CD4-positive, alpha-beta memory T cell (primary cell): ENCODE measurements around the gene KPTN. TPM values are rescaled to one million over a fixed set of nuclear protein-coding genes. Genes with fewer than 3 reads are reported as not detected.
A peak's percentile ranks its signal among the peaks of the same experiment; 100 is the strongest.

Experiments
- CTCF ChIA-PET: fragments of 350-600 bp; sonication (Branson Sonifier 250); formaldehyde crosslinking; loops from one replicate; lab custom pipeline; 2021; ENCODE audit warnings: inconsistent platforms; ENCODE audit not compliant: partially characterized antibody; lab: Charles Lee
- POLR2A ChIA-PET: fragments of 350-600 bp; sonication (Branson Sonifier 250); formaldehyde crosslinking; loops from one replicate; lab custom pipeline; 2021; ENCODE audit not compliant: partially characterized antibody; lab: Charles Lee
- DNase-seq, 5 donors: peaks; one replicate each; pipeline versions ENCODE4 v3.0.0 to v3.0.0-alpha.2; 2020 to 2022; ENCODE audit warnings: mixed read lengths in 1 of 5
- H3K27ac ChIP-seq: one replicate; pipeline ENCODE4 v1.7.0; 2013; ENCODE audit warnings: low read depth, low read length
- H3K27me3 ChIP-seq: 2 replicates; pipeline ENCODE4 v1.7.0; 2013; ENCODE audit warnings: mild to moderate bottlenecking, low read length, moderate library complexity; ENCODE audit not compliant: insufficient read depth
- H3K36me3 ChIP-seq: 2 replicates; pipeline ENCODE4 v1.7.0; 2013; ENCODE audit warnings: mild to moderate bottlenecking, low read length, moderate library complexity; ENCODE audit not compliant: insufficient read depth
- H3K4me1 ChIP-seq: 2 replicates; pipeline ENCODE4 v1.7.0; 2013; ENCODE audit warnings: mild to moderate bottlenecking, low read length, moderate library complexity; ENCODE audit not compliant: insufficient read depth
- H3K4me3 ChIP-seq, 2 donors: one replicate each; pipeline ENCODE4 v1.7.0; 2013; ENCODE audit warnings: low read length in 2 of 2, mild to moderate bottlenecking in 1 of 2
- H3K9me3 ChIP-seq, 2 donors: one replicate each; pipeline ENCODE4 v1.7.0; 2013; ENCODE audit warnings: low read length in 2 of 2, control low read depth in 1 of 2; ENCODE audit not compliant: control insufficient read depth in 1 of 2
- H3K27ac Mint-ChIP-seq, 7 donors: one replicate each; pipeline ENCODE4 v1.8.0; 2020 to 2021; ENCODE audit warnings: mixed read lengths in 7 of 7, mild to moderate bottlenecking in 6 of 7, inconsistent platforms in 3 of 7, moderate library complexity in 3 of 7
- H3K27me3 Mint-ChIP-seq, 2 donors: one replicate each; pipeline ENCODE4 v1.8.0; 2020 to 2021; ENCODE audit warnings: mixed read lengths in 2 of 2
- H3K36me3 Mint-ChIP-seq, 2 donors: one replicate each; pipeline ENCODE4 v1.8.0; 2020 to 2021; ENCODE audit warnings: mixed read lengths in 2 of 2, inconsistent platforms in 1 of 2, mild to moderate bottlenecking in 1 of 2
- H3K4me1 Mint-ChIP-seq, 4 donors: one replicate each; pipeline ENCODE4 v1.8.0; 2020 to 2021; ENCODE audit warnings: mixed read lengths in 4 of 4, mild to moderate bottlenecking in 1 of 4
- H3K4me3 Mint-ChIP-seq, 8 donors: one replicate each; pipeline ENCODE4 v1.8.0; 2020 to 2021; ENCODE audit warnings: mixed read lengths in 8 of 8, mild to moderate bottlenecking in 7 of 8, moderate library complexity in 6 of 8, inconsistent platforms in 3 of 8
- H3K9me3 Mint-ChIP-seq, 8 donors: one replicate each; pipeline ENCODE4 v1.8.0; 2020 to 2021; ENCODE audit warnings: mixed read lengths in 8 of 8, mild to moderate bottlenecking in 5 of 8, inconsistent platforms in 3 of 8, moderate library complexity in 1 of 8
- intact Hi-C: fragments of 100-400 bp; cut with micrococcal nuclease; formaldehyde crosslinking; loops from one replicate; pipeline ENCODE4 v1.15.1; 2023
- polyA plus RNA-seq, 2 donors: library from polyadenylated mRNA; unstranded; fragments of 300-500 nt; fragmentation: Illumina TruSeq; gene quantifications; one replicate each; pipeline ENCODE4 v1.2.3, GENCODE V29; 2021
- total RNA-seq, 2 experiments: library from RNA; stranded (reverse); gene quantifications; one replicate each; pipeline ENCODE4 v1.2.3, GENCODE V29; 2021

Gene KPTN
- total and polyA plus RNA-seq, 4 experiments from 2014 or later, result 4.0 to 10.6 (median 4.6) TPM

DNA sequence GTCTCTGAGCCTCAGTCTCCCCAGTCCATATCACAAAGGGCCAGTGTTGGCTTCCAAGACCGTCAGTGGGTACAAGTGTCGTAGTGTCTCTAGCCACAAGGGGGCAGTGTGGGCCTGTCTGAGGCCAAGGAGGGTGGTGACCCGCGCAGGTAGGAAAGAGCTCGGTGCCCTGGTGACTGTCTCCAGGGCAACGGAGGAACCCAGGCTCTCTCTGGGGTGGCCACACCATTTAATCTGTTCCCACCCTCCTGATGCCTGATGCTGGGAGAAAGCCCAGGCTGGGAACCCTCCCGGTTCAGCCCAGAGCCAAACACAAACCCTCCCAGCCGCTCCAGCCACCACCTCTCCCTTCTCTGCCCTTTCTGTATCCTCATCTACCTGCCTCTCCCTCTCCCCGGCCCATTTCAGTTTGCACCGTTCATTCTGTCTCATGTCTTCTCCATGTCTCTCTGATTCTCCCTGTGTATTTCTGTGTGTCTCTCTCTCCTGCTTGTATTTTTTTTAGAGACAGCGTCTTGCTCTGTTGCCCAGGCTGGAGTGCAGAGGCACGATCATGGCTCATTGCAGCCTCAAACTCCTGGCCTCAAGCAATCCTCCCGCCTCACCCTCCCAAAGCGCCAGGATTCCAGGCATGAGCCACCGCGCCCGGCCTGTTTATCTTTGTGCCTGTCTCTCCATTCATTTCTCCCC, 47.2 kb downstream of the KPTN start:
- H3K4me1 ChIP-seq, result peaks cover 13% of the 10 kb centered on the region
- CTCF ChIA-PET, result interaction anchor here (0.5 to 10.6 kb wide), 32 partner anchors 9 to 596 kb away, joined by 3 to 293 read pairs (median 3); partner anchors contain the start of genes DHX34, EHD2, KPTN and MEIS3
- Mint-ChIP-seq H3K36me3 (no peaks in the 10 kb centered on the region), H3K4me1 (peaks cover 7 to 21% (median 17%) of the 10 kb centered on the region in 4 donors), H3K9me3 (no peaks in the 10 kb centered on the region), H3K27me3 (peaks cover 24 to 37% of the 10 kb centered on the region in 2 donors), H3K27ac (peak overlapping the region in 5 of 7 donors; percentile 19 to 80 (median 46)), H3K4me3 (peak overlapping the region in 4 of 8 donors; percentile 14 to 46 (median 34))
- no peaks in the 10 kb centered on the region for H3K9me3 ChIP-seq
- H3K27ac ChIP-seq, result no peak overlapping the region
- peak; percentile 71 to 82 (median 78) for DNase-seq
- no peak overlapping the region for H3K4me3 ChIP-seq
- no peaks in the 10 kb centered on the region for H3K36me3 ChIP-seq
- peaks cover 6% of the 10 kb centered on the region for H3K27me3 ChIP-seq
- POLR2A ChIA-PET, result interaction anchor here (0.5 to 2.4 kb wide), 5 partner anchors 79 to 271 kb away, joined by 3 to 10 read pairs (median 5); partner anchors contain the start of gene NAPA
- intact Hi-C loops, result loop anchor here (1.0 to 5.0 kb wide), 4 partner anchors 45 to 306 kb away; partner anchors contain the start of genes KPTN and NAPA

DNA sequence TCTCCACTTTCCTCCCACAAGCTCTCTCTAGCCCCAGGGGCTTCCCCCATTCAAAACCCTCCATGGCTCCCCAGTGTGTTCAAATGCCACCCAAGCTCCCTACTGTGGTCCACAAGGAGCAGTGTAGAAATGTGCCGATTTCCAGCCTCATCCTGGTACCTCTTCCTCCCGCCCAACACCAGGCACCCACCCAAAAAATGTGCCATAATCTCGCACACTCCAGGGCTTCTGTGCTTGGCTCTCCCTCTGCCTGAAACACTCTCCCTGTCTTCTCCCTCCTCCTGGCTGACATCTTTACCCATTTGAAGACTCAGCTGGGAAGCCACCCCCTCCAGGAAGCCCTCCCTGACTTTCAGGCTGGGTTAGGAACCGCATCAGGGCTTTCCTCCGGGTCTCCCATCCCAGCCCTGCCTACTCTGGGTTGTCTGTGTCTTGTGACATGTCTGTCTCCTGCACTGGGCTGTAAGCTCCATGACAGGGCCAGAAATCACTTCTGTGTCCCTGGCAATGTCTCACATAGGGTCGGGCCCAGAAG, 48.1 kb downstream of the KPTN start:
- no peak for DNase-seq
- Histone ChIP-seq H3K27ac (no peak overlapping the region), H3K4me3 (no peak overlapping the region), H3K4me1 (peaks cover 13% of the 10 kb centered on the region), H3K9me3 (no peaks in the 10 kb centered on the region), H3K27me3 (peaks cover 2% of the 10 kb centered on the region), H3K36me3 (no peaks in the 10 kb centered on the region)
- H3K36me3 Mint-ChIP-seq, result no peaks in the 10 kb centered on the region
- ChIA-PET CTCF (interaction anchor here (1.0 to 10.6 kb wide), 21 partner anchors 8 to 309 kb away, joined by 3 to 293 read pairs (median 4); partner anchors contain the start of genes EHD2, KPTN, MEIS3 and NAPA), POLR2A (interaction anchor here (0.6 to 2.4 kb wide), 4 partner anchors 79 to 271 kb away, joined by 3 to 10 read pairs (median 5); partner anchors contain the start of gene NAPA)
- H3K4me1 Mint-ChIP-seq, result peaks cover 7 to 22% (median 19%) of the 10 kb centered on the region in 4 donors
- peak overlapping the region in 5 of 8 donors; percentile 10 to 80 (median 64) for H3K4me3 Mint-ChIP-seq
- no peaks in the 10 kb centered on the region for H3K9me3 Mint-ChIP-seq
- H3K27ac Mint-ChIP-seq, result peak overlapping the region in 2 of 7 donors; percentile 19 to 50
- intact Hi-C loops, result loop anchor here (1.0 to 5.0 kb wide), 4 partner anchors 46 to 307 kb away; partner anchors contain the start of genes KPTN and NAPA
- peaks cover 21 to 34% of the 10 kb centered on the region in 2 donors for H3K27me3 Mint-ChIP-seq

DNA sequence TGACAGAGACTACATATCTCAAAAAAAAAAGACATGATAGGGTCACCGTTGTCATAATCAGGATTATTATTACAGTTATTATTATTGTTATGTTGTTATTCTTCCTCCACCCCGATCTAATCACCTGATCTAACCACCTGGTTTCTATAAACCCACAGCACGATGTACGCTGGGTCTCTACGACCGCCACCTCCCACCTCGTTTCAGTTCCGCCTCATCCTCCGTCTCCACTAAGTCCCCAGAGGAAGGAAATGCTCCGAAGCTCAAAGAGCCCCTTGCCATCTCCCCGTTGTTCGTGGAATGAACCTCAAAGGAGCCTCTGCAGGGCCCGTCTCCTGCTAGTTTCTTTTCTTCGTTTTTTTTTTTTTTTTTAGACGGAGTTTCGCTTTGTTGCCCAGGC, 48.8 kb downstream of the KPTN start:
- H3K27ac Mint-ChIP-seq, result peak overlapping the region in 6 of 7 donors; percentile 14 to 78 (median 72)
- intact Hi-C loops, result loop anchor here (5.0 kb wide), 1 partner anchor 47 kb away; the partner anchor contains the start of gene KPTN
- peak in 1 of 5 donors; percentile 66 for DNase-seq
- peaks cover 7 to 27% (median 20%) of the 10 kb centered on the region in 4 donors for H3K4me1 Mint-ChIP-seq
- Histone ChIP-seq H3K9me3 (no peaks in the 10 kb centered on the region), H3K4me3 (no peak overlapping the region), H3K27me3 (no peaks in the 10 kb centered on the region), H3K27ac (no peak overlapping the region), H3K4me1 (peaks cover 13% of the 10 kb centered on the region), H3K36me3 (no peaks in the 10 kb centered on the region)
- H3K36me3 Mint-ChIP-seq, result no peaks in the 10 kb centered on the region
- no peaks in the 10 kb centered on the region for H3K9me3 Mint-ChIP-seq
- ChIA-PET POLR2A (interaction anchor here (1.1 to 2.4 kb wide), 2 partner anchors 80 to 272 kb away, joined by 3 to 10 read pairs; partner anchors contain the start of gene NAPA), CTCF (interaction anchor here (0.7 to 10.6 kb wide), 8 partner anchors 7 to 309 kb away, joined by 3 to 293 read pairs (median 12); partner anchors contain the start of genes EHD2, KPTN and NAPA)
- peak overlapping the region; percentile 62 to 88 (median 79) for H3K4me3 Mint-ChIP-seq
- peaks cover 18 to 32% of the 10 kb centered on the region in 2 donors for H3K27me3 Mint-ChIP-seq

DNA sequence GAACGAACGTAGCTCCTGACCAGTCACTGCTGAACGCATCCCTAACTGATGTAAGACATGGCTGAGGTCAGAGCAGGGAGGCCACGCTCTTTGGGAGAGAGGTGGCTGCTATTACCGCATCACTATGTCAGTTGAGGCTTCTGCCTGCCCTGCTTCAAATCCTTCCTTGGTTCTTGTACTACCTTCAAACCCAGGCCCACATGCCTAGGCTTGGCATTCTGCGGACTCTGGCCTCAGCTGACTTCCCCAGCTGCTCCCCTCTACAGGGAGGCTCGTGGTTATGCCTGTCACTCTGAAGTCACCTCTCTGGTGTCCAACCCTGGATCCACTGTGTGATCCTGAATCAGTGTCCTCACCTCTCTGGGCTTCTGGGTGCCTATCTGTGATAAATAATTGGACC, 49.9 kb downstream of the KPTN start:
- Mint-ChIP-seq H3K9me3 (no peaks in the 10 kb centered on the region), H3K4me3 (no peak overlapping the region), H3K27me3 (peaks cover 18 to 32% of the 10 kb centered on the region in 2 donors), H3K36me3 (no peaks in the 10 kb centered on the region), H3K27ac (no peak overlapping the region), H3K4me1 (peaks cover 10 to 33% (median 26%) of the 10 kb centered on the region in 4 donors)
- H3K27ac ChIP-seq, result no peak overlapping the region
- ChIA-PET CTCF (interaction anchor here (1.1 to 10.6 kb wide), 7 partner anchors 8 to 310 kb away, joined by 4 to 293 read pairs (median 10); partner anchors contain the start of genes EHD2 and NAPA), POLR2A (interaction anchor here (2.4 kb wide), 1 partner anchor 273 kb away, joined by 10 read pairs; no protein-coding TSS in a partner anchor)
- no peaks in the 10 kb centered on the region for H3K9me3 ChIP-seq
- peaks cover 21% of the 10 kb centered on the region for H3K4me1 ChIP-seq
- DNase-seq, result no peak
- H3K27me3 ChIP-seq, result peaks cover 8% of the 10 kb centered on the region
- intact Hi-C loops, result no loop called here
- no peak overlapping the region for H3K4me3 ChIP-seq
- no peaks in the 10 kb centered on the region for H3K36me3 ChIP-seq

DNA sequence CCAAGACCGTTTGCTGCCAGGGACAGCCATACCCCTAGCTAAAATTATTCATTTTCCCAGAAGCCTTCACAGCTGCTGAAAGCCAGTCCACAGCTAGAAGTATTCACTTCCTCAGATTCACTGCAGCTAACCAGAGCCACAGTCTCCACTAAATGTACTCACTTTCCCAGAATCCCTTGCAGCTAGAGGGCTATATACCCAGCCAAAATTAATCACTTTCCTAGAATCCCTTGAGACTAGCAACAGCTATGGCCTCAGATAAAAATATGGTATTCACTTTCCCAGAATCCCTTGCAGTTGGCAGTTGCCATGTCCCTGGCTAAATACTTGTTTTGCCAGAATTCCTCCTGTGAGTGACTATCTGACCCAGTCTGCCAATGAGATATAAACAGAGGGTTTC, 50.9 kb downstream of the KPTN start:
- Mint-ChIP-seq H3K9me3 (no peaks in the 10 kb centered on the region), H3K4me3 (no peak overlapping the region), H3K27me3 (peaks cover 15 to 24% of the 10 kb centered on the region in 2 donors), H3K36me3 (no peaks in the 10 kb centered on the region), H3K4me1 (peaks cover 12 to 33% (median 26%) of the 10 kb centered on the region in 4 donors), H3K27ac (no peak overlapping the region)
- CTCF ChIA-PET, result interaction anchor here (0.6 to 10.6 kb wide), 17 partner anchors 9 to 358 kb away, joined by 3 to 293 read pairs (median 3); partner anchors contain the start of gene EHD2
- H3K9me3 ChIP-seq, result no peaks in the 10 kb centered on the region
- H3K27ac ChIP-seq, result no peak overlapping the region
- POLR2A ChIA-PET, result no interaction called here
- DNase-seq, result no peak
- intact Hi-C loops, result no loop called here
- H3K36me3 ChIP-seq, result no peaks in the 10 kb centered on the region
- H3K4me1 ChIP-seq, result peaks cover 30% of the 10 kb centered on the region
- H3K4me3 ChIP-seq, result no peak overlapping the region
- peaks cover 9% of the 10 kb centered on the region for H3K27me3 ChIP-seq

DNA sequence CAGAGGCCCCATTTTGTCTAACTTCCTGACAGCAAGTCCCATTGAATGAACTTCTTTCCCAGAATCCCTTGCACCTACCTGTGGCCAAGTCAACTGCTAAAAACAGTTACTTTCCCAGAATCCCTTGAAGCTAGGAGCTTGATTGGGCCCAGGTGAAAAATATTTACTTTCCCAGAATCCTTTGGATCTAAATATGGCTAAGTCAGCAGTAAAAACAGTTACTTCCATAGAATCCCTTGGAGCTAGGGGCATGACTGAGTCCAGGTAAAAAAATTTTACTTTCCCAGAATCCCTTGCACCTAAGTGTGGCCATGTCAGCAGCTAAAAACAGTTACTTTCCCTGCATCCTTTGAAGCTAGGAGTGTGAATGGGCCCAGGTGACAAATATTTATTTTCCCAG, 51.5 kb downstream of the KPTN start:
- no peak overlapping the region for H3K4me3 Mint-ChIP-seq
- H3K4me1 ChIP-seq, result peaks cover 36% of the 10 kb centered on the region
- H3K27me3 ChIP-seq, result peaks cover 9% of the 10 kb centered on the region
- ChIA-PET POLR2A (no interaction called here), CTCF (interaction anchor here (0.6 to 10.6 kb wide), 13 partner anchors 10 to 359 kb away, joined by 3 to 293 read pairs (median 3); partner anchors contain the start of gene EHD2)
- H3K4me3 ChIP-seq, result no peak overlapping the region
- H3K27me3 Mint-ChIP-seq, result peaks cover 15 to 20% of the 10 kb centered on the region in 2 donors
- intact Hi-C loops, result no loop called here
- no peak for DNase-seq
- H3K27ac ChIP-seq, result no peak overlapping the region
- H3K4me1 Mint-ChIP-seq, result peaks cover 12 to 33% (median 26%) of the 10 kb centered on the region in 4 donors
- H3K36me3 Mint-ChIP-seq, result no peaks in the 10 kb centered on the region
- no peaks in the 10 kb centered on the region for H3K9me3 Mint-ChIP-seq
- peak overlapping the region in 1 of 7 donors; percentile 32 for H3K27ac Mint-ChIP-seq
- H3K36me3 ChIP-seq, result no peaks in the 10 kb centered on the region
- H3K9me3 ChIP-seq, result no peaks in the 10 kb centered on the region
